ENCODE data around the gene LDHB.

DNA sequence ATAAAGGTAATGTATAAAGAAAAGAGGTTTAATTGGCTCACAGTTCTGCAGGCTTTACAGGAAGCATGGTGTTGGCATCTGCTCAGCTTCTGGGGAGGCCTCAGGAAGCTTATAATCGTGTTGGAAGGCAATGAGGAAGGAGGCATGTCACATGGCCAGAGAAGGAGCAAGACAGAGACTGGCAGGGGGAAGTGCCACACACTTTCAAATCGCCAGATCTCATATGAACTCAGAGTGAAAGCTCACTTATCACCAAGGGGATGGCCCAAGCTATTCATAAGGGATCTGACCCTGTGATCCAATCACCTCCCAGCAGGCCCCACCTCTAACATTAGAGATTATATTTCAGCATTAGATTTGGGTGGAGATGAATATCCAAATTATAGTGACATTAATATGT, 26.3 kb downstream of the LDHB start:
- TF ChIP-seq, protein P1, sequence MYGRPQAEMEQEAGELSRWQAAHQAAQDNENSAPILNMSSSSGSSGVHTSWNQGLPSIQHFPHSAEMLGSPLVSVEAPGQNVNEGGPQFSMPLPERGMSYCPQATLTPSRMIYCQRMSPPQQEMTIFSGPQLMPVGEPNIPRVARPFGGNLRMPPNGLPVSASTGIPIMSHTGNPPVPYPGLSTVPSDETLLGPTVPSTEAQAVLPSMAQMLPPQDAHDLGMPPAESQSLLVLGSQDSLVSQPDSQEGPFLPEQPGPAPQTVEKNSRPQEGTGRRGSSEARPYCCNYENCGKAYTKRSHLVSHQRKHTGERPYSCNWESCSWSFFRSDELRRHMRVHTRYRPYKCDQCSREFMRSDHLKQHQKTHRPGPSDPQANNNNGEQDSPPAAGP (tag by site-specific recombination; IDR thresholded peaks at IDR 0.05) = no peak
- TF ChIP-seq, protein P2, sequence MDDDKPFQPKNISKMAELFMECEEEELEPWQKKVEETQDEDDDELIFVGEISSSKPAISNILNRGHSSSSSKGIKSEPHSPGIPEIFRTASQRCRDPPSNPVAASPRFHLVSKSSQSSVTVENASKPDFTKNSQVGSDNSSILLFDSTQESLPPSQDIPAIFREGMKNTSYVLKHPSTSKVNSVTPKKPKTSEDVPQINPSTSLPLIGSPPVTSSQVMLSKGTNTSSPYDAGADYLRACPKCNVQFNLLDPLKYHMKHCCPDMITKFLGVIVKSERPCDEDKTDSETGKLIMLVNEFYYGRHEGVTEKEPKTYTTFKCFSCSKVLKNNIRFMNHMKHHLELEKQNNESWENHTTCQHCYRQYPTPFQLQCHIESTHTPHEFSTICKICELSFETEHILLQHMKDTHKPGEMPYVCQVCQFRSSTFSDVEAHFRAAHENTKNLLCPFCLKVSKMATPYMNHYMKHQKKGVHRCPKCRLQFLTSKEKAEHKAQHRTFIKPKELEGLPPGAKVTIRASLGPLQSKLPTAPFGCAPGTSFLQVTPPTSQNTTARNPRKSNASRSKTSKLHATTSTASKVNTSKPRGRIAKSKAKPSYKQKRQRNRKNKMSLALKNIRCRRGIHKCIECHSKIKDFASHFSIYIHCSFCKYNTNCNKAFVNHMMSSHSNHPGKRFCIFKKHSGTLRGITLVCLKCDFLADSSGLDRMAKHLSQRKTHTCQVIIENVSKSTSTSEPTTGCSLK (tag by site-specific recombination; IDR thresholded peaks at IDR 0.05) = no peak
- TF ChIP-seq ZNF335 (tag by site-specific recombination; conservative IDR thresholded peaks at IDR 0.05) (no peak), ZNF660 (tag by site-specific recombination; IDR thresholded peaks at IDR 0.05) (no peak), ZNF202 (tag by site-specific recombination; IDR thresholded peaks at IDR 0.05; ENCODE audit: borderline replicate concordance) (no peak), ZNF549 (tag by site-specific recombination; IDR thresholded peaks at IDR 0.05) (no peak), ZNF146 (tag by site-specific recombination; IDR thresholded peaks at IDR 0.05) (no peak)
- TF ChIP-seq, protein P3, sequence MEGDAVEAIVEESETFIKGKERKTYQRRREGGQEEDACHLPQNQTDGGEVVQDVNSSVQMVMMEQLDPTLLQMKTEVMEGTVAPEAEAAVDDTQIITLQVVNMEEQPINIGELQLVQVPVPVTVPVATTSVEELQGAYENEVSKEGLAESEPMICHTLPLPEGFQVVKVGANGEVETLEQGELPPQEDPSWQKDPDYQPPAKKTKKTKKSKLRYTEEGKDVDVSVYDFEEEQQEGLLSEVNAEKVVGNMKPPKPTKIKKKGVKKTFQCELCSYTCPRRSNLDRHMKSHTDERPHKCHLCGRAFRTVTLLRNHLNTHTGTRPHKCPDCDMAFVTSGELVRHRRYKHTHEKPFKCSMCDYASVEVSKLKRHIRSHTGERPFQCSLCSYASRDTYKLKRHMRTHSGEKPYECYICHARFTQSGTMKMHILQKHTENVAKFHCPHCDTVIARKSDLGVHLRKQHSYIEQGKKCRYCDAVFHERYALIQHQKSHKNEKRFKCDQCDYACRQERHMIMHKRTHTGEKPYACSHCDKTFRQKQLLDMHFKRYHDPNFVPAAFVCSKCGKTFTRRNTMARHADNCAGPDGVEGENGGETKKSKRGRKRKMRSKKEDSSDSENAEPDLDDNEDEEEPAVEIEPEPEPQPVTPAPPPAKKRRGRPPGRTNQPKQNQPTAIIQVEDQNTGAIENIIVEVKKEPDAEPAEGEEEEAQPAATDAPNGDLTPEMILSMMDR (tag by site-specific recombination; IDR thresholded peaks at IDR 0.05) = no peak
- TF ChIP-seq, protein P4, sequence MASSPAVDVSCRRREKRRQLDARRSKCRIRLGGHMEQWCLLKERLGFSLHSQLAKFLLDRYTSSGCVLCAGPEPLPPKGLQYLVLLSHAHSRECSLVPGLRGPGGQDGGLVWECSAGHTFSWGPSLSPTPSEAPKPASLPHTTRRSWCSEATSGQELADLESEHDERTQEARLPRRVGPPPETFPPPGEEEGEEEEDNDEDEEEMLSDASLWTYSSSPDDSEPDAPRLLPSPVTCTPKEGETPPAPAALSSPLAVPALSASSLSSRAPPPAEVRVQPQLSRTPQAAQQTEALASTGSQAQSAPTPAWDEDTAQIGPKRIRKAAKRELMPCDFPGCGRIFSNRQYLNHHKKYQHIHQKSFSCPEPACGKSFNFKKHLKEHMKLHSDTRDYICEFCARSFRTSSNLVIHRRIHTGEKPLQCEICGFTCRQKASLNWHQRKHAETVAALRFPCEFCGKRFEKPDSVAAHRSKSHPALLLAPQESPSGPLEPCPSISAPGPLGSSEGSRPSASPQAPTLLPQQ (tag by site-specific recombination; IDR thresholded peaks at IDR 0.05) = no peak
- TF ChIP-seq, protein P5, sequence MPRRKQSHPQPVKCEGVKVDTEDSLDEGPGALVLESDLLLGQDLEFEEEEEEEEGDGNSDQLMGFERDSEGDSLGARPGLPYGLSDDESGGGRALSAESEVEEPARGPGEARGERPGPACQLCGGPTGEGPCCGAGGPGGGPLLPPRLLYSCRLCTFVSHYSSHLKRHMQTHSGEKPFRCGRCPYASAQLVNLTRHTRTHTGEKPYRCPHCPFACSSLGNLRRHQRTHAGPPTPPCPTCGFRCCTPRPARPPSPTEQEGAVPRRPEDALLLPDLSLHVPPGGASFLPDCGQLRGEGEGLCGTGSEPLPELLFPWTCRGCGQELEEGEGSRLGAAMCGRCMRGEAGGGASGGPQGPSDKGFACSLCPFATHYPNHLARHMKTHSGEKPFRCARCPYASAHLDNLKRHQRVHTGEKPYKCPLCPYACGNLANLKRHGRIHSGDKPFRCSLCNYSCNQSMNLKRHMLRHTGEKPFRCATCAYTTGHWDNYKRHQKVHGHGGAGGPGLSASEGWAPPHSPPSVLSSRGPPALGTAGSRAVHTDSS (tag by site-specific recombination; IDR thresholded peaks at IDR 0.05) = no peak
